Germinal center (tissue), 1 donor: ENCODE measurements around the gene GNG7.
"Not testable (repeated sequence)": the region's sequence is repeated elsewhere in the genome, so short reads cannot be mapped to it uniquely, and the experiment has no call there.

Source experiments
- DNase-seq: peaks from one replicate; pipeline ENCODE4 v3.0.0; 2012; ENCODE audit warnings: mixed read lengths, low spot score

The GNG7 gene

DNA sequence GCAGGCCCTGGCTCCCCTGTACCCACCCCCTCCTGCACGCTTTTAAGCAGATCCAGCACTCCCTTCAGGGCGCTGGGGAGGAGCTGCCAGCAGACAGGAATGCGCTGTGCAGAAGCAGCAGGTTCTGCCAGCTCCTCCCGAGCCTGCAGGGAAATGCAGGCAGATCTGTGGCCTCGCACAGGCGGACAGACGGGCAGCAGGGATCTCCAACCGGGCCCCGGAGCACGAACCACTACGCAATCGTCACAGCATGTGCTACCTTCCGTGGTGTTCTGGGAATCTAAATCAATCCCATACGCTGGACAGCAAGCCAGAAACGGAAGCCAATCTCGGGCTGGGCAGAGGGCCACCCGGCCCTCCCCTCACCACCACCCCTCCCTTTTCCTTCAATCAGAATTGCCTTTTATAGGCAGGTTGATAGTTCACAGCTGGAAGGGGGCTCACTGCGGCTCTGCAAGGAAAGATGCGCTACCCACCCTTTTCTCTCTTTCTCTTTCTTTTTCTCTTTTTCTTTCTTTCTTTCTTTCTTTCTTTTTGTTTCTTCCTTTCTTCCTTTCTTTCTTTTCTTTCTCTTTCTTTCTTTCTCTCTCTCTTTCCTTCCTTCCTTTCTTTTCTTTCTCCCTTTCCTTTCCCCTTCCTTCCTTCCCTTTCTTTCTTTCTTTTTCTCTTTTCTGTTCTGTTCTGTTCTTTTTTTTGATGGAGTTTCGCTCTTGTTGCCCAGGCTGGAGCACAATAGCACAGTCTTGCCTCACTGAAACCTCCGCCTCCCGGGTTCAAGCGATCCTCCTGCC, 99.9 kb downstream of the GNG7 start:
- no peak for DNase-seq

DNA sequence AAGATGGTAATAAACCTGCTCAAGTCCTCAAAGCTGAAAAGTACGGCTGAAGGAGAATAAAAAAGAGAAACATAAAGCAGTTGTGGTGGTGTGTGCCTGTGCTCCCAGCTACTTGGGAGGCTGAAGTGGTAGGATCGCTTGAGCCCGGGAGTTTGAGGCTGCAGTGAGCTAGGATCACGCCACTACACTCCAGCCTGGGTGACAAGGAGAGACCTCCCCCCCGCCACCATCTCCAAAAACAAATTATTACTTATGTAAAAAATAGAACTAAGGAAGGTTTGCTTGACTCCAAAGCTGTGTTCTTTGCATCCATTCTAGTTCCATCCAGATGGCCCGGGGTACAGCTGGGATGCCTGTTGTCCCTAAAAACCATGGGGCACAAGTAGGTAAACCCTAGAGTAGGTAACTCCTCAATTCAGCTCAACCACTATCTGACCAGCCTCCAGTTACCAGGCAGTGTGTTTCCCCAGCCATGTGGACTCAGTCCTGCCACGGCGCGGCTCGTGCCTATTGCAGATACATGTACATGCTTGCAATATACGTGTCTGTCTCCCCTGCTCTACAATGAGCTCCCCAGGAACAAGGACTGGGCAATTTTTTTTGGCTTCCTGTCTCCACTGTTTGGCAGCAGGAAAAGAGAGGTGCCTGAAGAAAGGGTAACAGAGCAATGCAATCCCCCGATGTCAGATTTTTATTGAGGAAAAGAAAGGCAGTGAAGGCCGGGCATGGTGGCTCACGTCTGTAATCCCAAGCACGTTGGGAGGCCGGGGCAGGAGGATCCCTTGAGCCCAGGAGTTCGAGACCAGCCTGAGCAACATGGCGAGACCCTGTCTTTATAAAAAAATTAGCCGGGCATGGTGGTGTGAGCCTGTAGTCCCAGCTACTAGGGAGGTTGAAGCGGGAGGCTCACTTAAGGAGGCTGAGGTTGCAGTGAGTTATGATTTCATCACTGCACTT, 101.3 kb downstream of the GNG7 start:
- no peak for DNase-seq

DNA sequence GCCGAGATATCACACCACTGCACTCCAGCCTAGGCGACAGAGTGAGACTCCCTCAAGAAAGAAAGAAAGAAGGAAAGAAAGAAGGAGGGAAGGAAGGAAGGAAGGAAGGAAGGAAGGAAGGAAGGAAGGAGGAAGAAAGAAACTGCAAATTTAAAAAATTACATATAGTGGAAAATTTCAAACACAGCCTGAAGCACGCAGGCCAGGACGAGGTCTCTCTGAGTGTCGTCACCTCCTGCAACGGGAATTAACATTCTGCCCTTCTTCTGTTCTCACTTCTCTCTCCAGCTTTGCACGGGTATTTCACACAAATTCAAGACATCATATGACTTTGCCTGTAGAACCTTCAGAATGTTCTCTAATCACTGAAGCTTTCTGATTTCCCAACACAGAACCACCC, 108.2 kb downstream of the GNG7 start:
- no peak for DNase-seq

- no peak for DNase-seq
Observed at GRCh38 chr19:2592824-2593223, 109.7 kb downstream of the GNG7 start.

GRCh38 chr19:2591537-2592291, 110.8 kb downstream of the GNG7 start:
- no peak for DNase-seq

DNA sequence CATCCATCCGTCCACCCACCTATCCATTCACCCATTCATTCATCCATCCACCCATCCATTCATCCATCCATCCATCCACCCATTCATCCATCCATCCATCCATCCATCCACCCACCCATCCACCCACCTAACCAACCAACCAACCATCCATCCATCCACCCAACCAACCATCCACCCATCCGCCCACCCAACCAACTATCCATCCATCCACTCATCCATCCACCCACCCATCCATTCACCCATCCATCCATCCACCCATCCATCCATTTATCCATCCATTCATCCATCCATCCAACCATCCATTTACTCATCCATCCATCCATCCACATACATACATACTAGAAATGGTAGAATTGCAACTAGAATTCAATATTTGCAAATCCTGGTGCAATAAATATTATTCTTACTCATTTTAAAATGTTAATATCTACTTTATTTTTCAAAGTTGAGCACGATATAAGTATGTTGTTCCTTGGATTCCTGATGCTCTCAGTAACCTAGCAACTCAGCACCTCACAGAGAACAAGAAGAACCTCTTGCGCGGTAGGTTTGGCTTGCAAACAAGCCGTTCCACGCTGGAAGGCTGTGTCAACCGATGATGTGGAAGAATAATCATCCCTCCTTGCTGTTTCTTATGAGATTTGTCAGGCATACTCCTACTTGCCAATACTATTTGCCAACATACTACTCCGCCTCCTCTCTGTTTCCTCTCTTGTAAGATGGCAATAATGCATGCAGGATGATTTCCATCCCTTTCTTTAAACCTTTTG, 111.7 kb downstream of the GNG7 start:
- DNase-seq = no peak

GRCh38 chr19:2589441-2589840, 113.1 kb downstream of the GNG7 start:
- DNase-seq = no peak

DNA sequence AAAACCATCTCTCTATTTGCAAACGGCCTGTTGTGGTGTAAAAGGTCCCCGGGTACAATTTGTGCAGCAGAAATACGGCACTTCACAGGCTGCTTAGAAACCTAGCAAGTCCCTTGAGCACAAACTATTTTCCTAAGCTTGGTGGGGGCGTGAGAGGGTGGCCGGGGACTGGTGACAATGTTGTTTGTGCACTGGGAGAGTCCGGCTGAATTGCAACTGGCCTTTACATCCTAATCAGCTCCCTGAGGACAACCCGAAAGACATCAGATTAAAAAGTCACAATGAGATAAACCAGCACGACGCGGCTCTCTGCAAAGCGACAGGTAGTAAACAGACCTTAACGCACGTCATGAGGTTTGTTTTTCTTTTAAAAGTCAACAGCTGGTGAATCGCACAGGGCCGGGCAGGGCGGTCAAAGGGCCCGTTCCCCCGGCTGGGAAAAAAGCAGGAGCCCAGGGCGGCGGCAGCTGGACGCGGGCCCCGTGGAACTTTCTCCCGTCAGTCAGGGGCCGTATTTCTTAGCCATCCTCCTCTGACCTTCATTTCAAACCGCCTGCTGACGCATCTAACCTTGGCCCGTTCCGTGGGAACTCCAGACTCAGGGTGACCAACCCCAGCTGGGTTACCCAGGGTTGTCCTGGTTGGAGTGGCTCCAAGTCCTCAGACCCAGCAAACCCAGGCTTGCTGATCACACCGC, 114.3 kb downstream of the GNG7 start:
- DNase-seq = no peak

DNA sequence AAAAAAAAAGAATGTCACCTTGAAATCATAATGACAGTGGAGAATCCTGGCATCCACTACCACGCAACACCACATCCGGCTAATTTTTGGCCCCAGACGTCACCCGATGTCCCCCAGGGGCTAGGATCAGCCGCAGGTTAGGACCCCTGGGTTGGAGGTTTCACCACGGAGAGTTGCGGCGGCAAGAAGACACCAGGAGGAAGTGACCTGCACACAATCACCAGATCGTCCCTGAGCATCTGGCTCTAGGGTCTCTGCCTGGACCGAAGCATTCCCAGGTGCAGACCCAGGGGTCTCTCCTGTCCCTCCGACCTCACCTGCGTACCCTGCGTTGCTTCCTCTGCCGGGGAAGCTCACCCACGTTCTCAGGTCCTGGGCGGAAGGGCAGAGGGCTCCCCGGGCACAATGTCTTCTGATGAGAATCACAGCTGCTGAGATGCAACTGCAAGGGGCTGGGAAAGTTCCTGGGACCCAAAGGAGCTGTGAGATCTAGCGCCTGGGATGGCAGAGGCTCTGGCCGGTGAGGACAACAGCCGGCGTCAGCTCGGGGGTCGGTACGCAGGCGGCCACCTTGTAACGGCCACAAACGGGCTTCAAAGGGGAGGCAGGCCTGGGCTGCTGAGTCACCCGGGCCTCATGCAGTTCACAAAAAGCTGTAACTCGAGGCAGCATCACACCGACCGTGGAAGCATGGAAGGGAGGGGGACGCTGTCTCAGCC, 115.3 kb downstream of the GNG7 start:
- DNase-seq = no peak

DNA sequence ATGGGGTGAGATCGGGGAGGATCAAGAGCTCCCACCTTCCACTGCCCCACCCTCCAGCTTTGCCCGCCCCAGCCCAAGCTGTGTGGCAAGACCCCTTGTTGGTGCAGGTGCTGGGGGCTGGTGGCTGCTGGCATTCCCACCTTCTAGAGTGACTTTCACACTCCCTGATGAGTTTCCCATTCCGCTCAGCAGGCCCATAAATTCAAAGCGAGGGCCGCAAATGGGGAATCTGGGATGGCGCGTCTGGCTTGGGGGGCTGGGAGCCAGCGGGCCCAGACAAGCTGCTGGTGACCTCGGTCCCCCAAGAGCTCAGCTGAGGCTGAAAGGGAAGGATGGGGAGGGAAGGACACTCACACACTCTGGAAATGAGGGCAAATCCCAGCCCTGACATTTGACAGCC, 116.3 kb downstream of the GNG7 start:
- DNase-seq = no peak

DNA sequence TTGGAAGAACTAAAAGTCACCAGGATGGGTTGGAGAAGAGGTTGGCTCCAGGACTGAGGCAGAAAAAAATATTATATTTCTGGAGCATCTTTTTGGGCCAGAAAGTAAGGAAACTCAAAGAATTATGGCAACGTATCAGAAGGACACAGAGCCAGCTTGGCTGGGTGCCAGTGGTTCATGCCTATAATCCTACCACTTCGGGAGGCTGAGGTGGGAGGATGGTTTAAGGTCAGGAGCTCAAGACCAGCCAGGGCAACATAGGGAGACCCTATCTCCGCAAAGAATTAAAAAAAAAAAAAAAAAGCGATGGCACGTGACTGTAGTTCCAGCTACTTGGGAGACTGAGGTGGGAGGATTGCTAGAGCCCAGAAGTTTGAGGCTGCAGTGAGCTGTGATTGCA, 118.5 kb downstream of the GNG7 start:
- DNase-seq = no peak

DNA sequence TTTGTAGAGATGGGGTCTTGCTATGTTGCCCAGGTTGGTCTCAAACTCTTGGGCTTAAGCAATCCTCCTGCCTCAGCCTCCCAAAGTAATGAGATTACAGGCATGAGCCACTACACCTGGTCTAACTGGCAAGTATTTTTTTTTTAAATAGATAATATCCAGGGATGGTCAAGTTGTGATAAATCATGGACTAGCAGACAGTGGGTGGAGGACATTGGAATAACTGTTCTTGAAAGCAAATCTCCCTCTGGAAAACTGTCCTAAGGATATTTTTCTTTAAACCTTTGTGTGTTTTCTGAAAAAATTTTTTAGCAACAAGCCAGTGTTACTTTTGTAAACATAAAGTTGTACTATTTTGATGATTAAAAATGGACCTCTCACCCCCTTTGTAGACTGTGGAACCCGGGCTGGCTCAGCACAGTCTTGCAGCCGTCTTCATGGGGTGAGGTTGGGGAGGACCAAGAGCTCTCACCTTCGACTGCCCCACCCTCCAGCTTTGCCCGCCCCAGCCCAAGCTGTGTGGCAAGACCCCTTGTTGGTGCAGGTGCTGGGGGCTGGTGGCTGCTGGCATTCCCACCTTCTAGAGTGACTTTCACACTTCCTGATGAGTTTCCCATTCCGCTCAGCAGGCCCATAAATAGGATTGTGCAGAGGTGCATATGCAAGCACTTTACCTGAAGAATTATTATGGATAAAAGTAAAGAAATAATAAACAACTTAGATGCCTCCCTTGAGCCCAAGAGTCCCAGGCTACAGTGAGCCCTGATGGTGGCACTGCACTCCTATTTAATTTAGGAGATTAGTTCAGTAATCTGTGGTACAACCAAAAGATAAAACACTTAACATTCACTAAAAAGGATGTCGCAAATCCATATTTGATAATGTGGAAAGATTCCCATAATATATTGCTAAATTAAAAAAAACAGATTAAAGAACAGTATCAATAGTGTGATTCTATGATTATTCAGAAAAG, 119.2 kb downstream of the GNG7 start:
- no peak for DNase-seq

GRCh38 chr19:2580396-2580795, 122.1 kb downstream of the GNG7 start:
- DNase-seq = not testable (repeated sequence)

DNA sequence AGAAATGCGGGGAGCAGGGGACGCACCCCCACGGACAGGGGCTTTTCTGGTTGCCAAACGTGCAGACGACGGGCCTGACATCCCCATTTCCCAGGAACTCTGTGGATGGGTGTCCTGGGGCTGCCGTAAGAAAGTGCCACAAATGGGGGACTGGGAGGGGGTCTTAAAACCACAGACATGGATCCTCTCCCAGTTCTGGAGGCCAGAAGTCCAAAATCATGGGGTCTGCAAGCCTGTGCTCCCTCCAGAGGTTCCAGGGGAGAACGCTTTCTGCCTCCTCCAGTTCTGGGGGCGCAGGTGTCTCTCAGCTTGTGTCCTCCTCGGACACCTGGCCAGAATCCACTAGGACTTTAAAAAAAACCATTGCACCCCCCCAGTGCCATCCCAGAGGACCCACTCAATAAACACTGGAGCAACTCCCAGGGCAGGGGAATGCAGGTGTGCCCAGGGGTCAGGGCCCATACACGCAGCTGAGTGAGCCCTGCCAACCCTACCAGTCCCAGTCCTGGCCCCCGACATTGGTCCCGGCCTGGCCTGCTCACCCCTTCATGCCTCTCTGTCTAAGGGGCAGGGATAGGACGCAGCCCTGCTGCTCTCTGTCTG, 122.7 kb downstream of the GNG7 start:
- DNase-seq = no peak

DNA sequence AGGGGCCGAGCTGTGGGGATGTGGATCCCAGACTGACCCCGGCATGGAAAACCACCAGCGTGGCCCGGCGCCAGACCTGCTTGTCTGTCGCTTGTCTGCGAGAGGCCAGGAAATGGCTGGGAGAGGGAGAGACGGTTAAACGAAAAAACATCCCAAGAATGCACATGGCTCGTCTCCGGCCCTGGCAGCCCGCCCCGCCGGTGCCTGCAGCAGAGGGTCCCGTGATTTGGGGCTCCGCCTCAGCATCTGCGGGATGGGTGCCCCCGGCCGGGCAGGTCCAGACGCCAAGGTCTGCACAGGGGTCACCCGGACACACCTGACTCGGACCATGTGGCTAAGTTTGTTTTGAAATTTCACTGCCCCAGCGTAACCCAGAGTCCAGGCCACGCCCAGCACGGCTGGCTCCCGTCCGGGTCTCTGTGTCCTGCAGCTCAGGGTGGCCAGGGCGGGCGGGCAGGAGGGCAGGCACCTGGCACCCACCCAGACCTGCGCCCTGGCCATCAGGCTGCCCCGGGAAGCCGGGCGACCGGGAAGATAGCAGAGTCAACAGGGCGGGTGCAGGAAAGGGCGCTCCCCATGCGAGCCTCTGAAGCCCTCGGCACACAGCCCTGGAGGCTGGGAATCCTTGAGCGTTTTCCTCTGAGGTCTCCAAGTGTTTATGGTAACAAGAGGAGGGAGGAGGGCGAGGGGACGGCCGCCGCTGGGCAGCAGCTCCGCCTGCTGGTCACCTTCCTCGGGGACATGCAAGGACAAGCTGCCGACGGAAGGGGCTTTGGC, 123.4 kb downstream of the GNG7 start:
- DNase-seq = no peak

DNA sequence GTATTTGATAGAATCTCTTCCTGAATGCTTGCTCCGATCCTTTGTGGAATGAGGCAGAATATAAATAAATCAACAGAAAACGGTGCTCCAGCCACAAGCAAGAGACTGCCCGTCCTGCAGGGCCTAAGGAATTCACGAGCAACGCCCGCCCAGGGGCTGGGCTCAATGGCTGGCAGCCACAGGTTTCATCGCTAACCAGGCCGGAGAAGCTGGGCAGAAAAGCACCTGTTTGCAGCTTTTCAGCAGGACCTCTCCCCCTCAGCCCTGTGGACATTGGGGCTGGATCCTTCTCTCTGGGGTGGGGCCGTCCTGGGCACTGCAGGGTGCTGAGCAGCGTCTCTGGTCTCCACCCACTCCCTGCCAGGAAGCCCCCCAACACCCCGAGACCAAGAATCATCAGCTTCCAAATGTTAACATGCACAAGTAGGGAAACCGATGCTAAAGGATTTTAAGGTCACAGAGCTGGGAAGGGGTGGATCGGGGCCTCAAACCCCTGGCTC, 124.1 kb downstream of the GNG7 start:
- DNase-seq = no peak

DNA sequence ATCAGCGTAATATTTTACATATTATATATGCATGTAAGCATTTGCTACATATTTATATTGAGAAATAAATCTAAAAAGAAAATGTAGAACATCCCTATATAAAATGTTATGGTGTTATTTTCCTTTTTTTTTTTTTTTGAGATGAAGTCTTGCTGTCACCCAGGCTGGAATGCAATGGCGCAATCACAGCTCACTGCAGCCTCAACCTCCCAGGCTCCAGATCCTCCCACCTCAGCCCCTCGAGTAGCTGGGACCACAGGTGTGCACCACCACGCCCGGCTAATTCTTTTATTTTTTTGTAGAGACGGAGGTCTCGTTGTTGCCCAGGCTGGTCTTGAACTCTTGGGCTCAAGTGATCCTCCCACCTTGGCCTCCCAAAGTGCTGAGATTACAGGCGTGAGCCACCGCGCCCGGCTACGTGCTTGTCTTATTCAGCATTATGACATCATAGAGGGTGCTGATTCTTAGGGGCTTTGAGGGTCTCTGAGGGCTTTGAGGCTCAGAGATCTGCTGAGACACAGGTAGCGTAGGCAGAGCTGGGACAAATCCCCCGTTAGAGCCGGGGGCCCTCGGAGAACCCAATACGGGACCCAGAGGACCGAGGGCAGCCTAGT, 124.7 kb downstream of the GNG7 start:
- no peak for DNase-seq
